HAP-1 (cell line): ENCODE data around the gene SND1.
"Not testable (repeated sequence)": the region's sequence is repeated elsewhere in the genome, so short reads cannot be mapped to it uniquely, and the experiment has no call there.

Experiments used
- DNase-seq, 2 experiments: peaks; one replicate each; pipeline ENCODE4 v3.0.0-alpha.2; 2016 to 2020; ENCODE audit warnings: low spot score in 2 of 2
- H3K27me3 ChIP-seq: fragments of 250-450 bp; sonication (Bioruptor Pico); 2 replicates; pipeline ENCODE4 v1.5.1; 2020; ENCODE audit warnings: low read depth, mild to moderate bottlenecking, moderate library complexity
- H3K36me3 ChIP-seq: fragments of 250-450 bp; sonication (Bioruptor Pico); replicated peaks from 2 replicates; pipeline ENCODE4 v1.5.1; 2020; ENCODE audit warnings: mild to moderate bottlenecking
- H3K4me1 ChIP-seq: fragments of 250-450 bp; sonication (Bioruptor Pico); 2 replicates; pipeline ENCODE4 v1.5.1; 2020; ENCODE audit warnings: mild to moderate bottlenecking
- H3K4me3 ChIP-seq: fragments of 250-450 bp; sonication (Bioruptor Pico); 2 replicates; pipeline ENCODE4 v1.5.1; 2020; ENCODE audit warnings: mild to moderate bottlenecking, moderate library complexity
- H3K9me3 ChIP-seq: fragments of 250-450 bp; sonication (Bioruptor Pico); 2 replicates; pipeline ENCODE4 v1.5.1; 2020; ENCODE audit warnings: mild to moderate bottlenecking, moderate library complexity
- in situ Hi-C: fragments of 300-500 bp; cut with MboI; formaldehyde crosslinking; loops from 3 replicates; pipeline ENCODE4 v1.14.3; 2020; ENCODE audit warnings: low sequenced_read_pairs, inconsistent platforms, mixed read lengths

Gene SND1

DNA sequence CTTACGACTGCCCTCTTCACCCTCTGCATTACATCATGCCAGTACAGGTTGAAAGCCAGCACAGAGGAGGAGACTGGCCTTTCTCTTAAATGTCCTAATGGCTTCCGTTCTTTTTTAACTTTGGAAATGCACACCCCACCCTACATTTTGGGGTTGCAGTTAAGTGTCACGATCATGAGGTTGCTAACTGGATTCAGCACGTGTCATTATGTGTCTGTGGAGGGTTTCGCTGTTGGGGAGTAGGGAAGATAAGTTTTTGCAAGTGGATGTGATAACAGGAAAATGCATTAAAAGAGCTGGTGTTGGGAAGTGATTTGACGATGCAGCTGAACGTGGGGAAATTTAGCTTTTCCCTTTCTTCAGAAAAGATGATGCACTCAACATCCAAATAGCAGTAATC, 243.4 kb downstream of the SND1 start:
- no peak for DNase-seq
- in situ Hi-C loops: no loop called here
- Histone ChIP-seq H3K27me3 (no peaks in the 10 kb centered on the region), H3K4me3 (no peak overlapping the region), H3K36me3 (peaks cover 14% of the 10 kb centered on the region; the same call in 1 of the 2 replicates), H3K9me3 (no peaks in the 10 kb centered on the region), H3K4me1 (no peaks in the 10 kb centered on the region)

DNA sequence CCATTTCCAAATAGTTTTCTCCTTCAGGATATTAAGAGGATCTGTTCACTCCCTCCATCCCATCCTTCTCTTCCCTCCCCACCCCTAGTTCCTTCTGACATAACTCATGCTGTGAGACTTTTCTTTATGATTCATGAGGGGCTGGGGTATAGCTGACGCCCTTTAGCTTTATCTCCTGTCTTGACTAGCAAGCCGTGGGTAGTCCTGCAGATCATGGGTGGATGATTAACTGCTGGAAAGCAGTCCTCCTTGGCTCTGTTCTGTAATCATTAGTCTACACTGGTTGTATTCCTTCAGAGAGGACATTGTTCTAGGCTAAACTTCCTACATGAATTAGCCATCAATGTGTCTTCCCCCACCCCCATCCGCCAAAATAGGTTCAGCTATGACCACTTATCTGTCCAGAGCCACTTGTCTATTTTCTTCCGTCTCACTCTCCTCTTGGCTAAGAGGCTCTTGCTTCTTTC, 243.9 kb downstream of the SND1 start:
- Histone ChIP-seq H3K9me3 (no peaks in the 10 kb centered on the region), H3K36me3 (peaks cover 14% of the 10 kb centered on the region; the same call in 1 of the 2 replicates), H3K27me3 (no peaks in the 10 kb centered on the region), H3K4me3 (no peak overlapping the region), H3K4me1 (no peaks in the 10 kb centered on the region)
- in situ Hi-C loops: no loop called here
- no peak for DNase-seq

DNA sequence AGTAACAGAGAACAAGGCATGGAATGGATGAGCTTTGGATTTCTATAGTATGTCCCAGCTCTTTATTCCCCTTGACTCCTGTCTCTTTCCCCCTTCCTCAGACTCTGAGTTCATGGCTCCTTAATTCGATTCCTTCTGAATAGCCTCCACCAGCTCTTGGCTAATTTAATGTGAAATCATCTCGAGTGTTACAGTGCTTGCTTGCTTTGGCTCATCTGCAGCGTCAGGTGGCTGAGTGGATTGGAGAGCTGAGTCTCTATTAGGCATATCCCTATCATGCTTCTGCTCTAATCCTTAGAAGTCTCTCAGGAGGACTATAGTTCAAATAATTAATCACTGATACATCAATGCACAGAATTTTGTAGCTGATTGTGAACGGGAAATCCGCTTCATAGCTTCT, 244.7 kb downstream of the SND1 start:
- no peaks in the 10 kb centered on the region for H3K27me3 ChIP-seq
- H3K9me3 ChIP-seq: no peaks in the 10 kb centered on the region
- H3K4me1 ChIP-seq: no peaks in the 10 kb centered on the region
- peaks cover 8% of the 10 kb centered on the region; the same call in 1 of the 2 replicates for H3K36me3 ChIP-seq
- DNase-seq: no peak
- in situ Hi-C loops: no loop called here
- no peak overlapping the region for H3K4me3 ChIP-seq

DNA sequence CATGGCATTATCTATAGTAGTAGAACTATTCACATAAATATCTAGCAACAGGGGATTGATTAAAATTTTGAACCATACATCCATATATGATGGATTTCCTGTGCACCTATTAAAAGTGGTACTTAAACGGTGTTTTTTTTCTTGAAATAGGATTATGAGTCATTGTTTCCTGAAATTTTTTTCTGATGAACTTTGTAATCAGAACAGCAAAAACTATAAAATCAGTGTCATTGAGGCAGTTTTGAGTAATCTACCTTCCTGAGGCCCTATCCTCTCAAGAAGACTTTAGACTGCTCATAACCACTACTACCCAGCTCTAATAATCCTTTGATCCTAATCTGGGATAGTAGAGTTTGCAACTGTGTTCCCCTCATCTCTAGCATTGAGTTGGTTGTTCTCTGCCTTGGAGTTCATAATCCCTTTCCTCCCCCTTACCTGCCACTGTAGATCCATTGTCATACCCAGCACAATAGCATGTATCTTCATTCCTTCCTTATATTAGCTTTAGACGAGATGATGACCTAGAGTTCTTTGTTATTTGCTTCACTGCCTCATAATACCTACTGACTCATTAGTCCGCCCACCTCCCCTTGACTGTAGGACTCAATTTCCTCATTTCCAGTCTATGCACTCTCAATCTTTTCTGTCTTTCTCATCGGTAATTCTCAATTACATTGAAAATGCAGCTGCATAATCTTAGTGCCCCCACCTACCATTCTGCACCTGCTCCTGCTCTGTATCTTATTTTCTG, 245.9 kb downstream of the SND1 start:
- Histone ChIP-seq H3K4me3 (no peak overlapping the region), H3K4me1 (no peaks in the 10 kb centered on the region), H3K36me3 (0 out of 2 replicates have a peak, but pooled peaks cover 3% of the 10 kb centered on the region), H3K27me3 (no peaks in the 10 kb centered on the region), H3K9me3 (no peaks in the 10 kb centered on the region)
- in situ Hi-C loops: no loop called here
- DNase-seq: no peak

DNA sequence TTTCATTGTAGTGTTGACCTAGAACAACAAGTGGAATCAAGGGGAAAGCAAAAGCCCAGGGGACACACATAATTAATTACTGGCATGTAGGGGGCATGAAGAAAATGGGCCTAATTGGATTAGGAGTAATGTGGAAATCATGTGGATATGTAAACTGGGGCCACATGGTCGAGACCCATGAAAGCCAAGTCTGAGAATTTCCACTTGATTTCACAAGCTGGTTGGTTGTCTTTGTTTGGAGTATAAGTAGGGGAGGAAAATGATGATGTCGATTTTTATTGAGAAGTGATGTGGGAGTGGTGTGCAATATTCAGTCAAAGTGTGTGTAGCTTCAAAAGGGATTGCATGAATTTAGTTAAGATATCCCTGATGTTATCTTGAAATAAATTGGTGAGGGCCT, 247.4 kb downstream of the SND1 start:
- Histone ChIP-seq H3K4me3 (no peak overlapping the region), H3K36me3 (no peaks in the 10 kb centered on the region), H3K9me3 (no peaks in the 10 kb centered on the region), H3K4me1 (peaks cover 6% of the 10 kb centered on the region), H3K27me3 (no peaks in the 10 kb centered on the region)
- no peak for DNase-seq
- in situ Hi-C loops: no loop called here

DNA sequence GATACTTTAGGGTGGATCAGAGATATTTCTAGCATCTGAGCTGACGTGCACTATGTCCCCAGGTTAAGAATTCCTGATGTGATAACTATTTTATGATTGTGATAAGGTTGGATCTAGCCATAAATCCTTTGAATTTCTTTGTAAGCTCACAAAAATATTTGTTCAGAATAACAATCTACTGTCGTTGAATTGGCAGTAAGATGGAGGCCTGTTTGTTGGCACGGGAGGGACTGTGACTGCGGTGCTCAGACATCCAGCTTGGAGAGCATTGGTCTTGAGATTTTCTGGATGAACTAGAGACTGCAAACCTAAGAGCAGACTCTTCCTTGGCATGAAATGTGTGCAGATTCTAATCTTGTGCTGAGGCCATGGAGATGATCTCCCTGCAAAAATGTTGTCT, 248.1 kb downstream of the SND1 start:
- DNase-seq: no peak
- in situ Hi-C loops: no loop called here
- no peaks in the 10 kb centered on the region for H3K9me3 ChIP-seq
- H3K4me3 ChIP-seq: no peak overlapping the region
- H3K27me3 ChIP-seq: no peaks in the 10 kb centered on the region
- H3K4me1 ChIP-seq: peaks cover 12% of the 10 kb centered on the region
- no peaks in the 10 kb centered on the region for H3K36me3 ChIP-seq

DNA sequence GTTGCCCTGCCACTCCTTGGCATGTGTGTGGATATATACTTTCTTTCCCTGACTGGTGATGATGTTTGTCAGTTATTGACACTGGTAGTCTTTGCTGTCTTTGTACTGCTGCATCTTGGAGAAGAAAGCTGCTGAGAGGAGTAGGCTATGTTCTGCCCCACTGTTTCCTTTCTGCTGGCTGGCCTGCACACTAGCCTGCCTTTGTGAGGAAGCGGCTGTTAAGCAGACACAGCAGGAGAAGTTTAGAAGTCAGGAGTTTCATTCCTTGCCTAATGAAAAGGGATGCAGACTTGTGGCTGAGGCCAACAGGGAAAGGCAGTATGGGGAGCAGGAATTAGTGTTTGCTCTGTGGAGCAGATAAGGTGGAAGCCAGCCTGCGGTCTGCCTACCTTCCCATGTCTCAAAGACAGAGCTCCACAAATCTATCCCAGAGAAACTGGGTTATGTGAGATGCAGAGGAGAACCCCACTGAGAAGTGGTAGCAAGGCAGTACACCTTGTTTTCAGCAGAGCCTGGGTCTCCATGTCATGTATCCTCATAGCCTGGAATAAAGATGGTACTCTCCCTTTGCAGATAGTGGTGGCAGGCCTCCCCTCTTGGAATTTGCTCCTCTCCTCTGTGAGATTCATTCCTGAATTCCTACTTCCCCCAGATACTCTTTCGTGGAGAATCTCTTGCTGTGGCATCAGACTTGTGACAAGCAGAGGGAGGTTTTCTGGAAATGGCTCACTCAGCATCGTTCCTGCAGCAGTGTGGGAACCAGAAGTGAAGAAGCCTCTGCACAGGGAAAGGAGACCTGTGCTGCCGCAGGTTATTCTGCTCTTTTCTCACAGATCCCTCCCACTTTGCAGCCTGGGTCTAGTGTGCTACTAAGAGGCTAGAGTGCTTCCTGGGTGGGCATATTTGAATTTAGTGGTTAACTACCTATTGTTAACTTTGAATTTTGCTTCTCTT, 249.0 kb downstream of the SND1 start:
- Histone ChIP-seq H3K9me3 (no peaks in the 10 kb centered on the region), H3K4me1 (peaks cover 15% of the 10 kb centered on the region), H3K27me3 (no peaks in the 10 kb centered on the region), H3K4me3 (no peak overlapping the region), H3K36me3 (peaks cover 6% of the 10 kb centered on the region)
- no peak for DNase-seq
- in situ Hi-C loops: no loop called here

DNA sequence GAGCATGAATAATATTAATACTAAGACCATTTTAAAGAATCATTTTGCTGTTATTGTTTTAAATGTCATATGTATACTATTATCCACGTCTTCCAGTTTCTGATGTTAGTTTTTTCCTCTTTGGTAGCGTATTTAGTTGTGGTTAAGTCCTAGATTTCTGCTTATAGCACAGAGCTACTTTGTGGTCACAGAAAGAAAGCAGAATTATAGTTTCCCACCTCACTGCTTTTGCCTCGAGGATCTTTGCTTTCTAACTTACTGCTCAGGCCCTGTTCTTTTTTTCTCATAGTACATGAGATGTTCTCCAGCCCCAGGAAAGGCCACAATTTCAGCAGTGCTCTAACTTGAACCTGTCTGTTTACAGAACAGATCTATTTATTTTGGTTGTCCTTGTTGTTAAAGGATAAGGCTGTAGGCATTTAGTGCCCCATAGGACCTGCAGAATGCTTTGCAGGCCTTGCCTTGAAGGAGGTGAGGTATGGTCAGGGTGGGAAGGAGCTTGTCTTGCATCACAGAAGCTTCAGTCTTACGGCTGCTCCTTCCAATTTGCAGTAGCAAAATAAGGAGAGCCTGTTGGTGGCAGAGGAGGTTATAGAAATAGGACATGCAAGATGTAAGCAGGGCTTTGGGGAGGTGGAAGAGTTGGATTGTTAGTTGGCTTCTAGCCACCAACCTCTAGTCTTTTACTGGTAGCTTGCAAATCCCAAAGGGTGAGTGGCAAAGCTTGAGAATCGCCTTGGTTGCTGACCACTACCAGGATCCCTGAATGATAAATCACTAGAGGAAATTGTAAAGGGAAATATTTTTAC, 250.1 kb downstream of the SND1 start:
- Histone ChIP-seq H3K27me3 (no peaks in the 10 kb centered on the region), H3K36me3 (peaks cover 7% of the 10 kb centered on the region), H3K4me3 (no peak overlapping the region), H3K9me3 (no peaks in the 10 kb centered on the region), H3K4me1 (peaks cover 15% of the 10 kb centered on the region)
- DNase-seq: no peak
- in situ Hi-C loops: no loop called here

DNA sequence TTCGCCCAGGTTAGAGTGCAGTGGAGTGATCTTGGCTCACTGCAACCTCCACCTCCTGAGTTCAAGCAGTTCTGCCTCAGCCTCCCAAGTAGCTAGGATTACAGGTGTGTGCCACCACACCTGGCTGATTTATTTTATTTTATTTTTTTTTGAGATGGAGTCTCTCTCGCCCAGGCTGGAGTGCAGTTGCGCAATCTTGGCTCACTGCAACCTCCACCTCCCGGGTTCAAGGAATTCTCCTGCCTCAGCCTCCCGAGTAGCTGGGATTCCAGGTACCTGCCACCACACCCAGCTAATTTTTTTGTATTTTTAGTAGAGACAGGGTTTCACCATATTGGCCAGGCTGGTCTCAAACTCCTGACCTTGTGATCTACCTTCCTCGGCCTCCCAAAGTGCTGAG, 250.8 kb downstream of the SND1 start:
- DNase-seq, H3K36me3 ChIP-seq, H3K9me3 ChIP-seq, H3K27me3 ChIP-seq, in situ Hi-C loops, H3K4me3 ChIP-seq: not testable (repeated sequence)
- peaks cover 15% of the 10 kb centered on the region for H3K4me1 ChIP-seq

DNA sequence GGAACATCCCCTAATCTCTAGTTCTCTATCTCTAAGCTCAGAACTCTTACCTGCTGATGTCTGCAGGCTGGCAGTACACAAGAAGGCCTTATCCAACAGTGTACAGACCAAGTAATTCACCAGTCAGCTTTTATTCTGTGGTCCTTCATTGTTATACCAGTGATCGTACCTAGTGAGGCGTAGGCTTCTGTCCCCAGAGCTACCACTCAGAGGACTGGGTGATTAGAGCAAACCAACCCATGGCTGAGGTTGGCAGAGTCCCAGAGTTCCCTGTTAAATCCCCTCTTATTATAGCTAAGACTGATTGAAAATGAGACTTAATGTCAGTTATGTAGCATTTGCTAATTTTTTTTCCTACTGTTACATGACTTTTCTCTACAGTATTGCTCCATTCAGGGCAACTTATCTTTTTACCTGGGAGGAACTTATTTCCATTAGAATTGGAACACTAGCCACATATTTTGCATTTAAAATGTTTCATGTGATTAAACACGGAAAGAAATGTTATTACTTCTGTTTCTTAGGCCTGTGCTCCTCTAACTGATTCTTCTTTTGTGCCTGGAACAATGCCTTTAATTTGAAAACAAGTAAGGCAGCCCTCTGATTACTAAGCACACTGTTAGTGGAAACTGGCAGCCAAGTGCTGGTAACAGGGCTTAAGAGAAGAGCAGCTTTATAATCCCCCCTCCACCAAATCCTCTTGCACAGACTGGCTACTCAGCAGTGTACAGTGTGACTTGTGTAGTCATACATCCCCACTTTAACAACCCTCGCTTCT, 252.1 kb downstream of the SND1 start:
- H3K4me1 ChIP-seq: peaks cover 15% of the 10 kb centered on the region
- H3K36me3 ChIP-seq: peaks cover 7% of the 10 kb centered on the region
- in situ Hi-C loops: no loop called here
- peak; percentile 81 to 95 for DNase-seq
- H3K4me3 ChIP-seq: no peak overlapping the region
- no peaks in the 10 kb centered on the region for H3K27me3 ChIP-seq
- no peaks in the 10 kb centered on the region for H3K9me3 ChIP-seq

DNA sequence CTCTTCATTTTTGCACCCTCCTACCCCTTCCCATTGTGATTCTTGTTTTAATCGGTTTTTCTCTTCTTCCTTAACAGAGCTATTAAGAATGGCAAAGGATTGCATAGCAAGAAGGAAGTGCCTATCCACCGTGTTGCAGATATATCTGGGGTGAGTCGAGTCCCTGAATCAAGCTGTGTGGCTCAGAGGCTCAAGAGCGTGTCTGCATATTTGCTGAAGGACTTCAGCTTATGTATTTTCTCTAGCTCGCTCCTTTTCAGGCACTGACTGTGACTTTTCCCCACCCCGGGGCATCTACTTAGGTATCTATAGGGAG, 252.6 kb downstream of the SND1 start:
- no peaks in the 10 kb centered on the region for H3K9me3 ChIP-seq
- peak in 1 of 2 experiments; percentile 56 for DNase-seq
- in situ Hi-C loops: no loop called here
- H3K4me1 ChIP-seq: peaks cover 15% of the 10 kb centered on the region
- no peaks in the 10 kb centered on the region for H3K27me3 ChIP-seq
- no peak overlapping the region for H3K4me3 ChIP-seq
- H3K36me3 ChIP-seq: peaks cover 7% of the 10 kb centered on the region

DNA sequence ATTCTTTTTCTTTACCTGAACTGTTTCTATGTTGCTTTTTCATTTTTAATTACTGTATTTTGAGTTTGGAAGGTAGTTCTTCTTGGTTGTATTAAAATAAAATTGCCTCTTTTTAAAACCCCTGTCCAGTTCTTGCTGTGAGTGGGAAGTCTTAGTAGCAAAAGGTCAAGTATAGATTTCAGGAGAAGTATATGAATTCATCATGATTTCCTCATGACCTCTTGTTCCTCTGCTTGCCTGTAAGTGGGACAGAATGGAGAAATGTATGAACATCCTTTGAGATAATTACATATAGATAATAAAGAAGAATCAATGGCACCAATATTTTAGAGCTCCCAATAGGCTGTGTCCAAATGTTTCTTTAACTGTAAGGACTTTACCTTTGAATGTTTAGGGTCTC, 253.0 kb downstream of the SND1 start:
- in situ Hi-C loops: no loop called here
- no peak for DNase-seq
- Histone ChIP-seq H3K4me1 (peaks cover 15% of the 10 kb centered on the region), H3K4me3 (no peak overlapping the region), H3K36me3 (peaks cover 7% of the 10 kb centered on the region), H3K9me3 (no peaks in the 10 kb centered on the region), H3K27me3 (no peaks in the 10 kb centered on the region)
